Transverse colon (tissue), 4 donors: ENCODE data around the gene ACADM. TPM values are rescaled to one million over a fixed set of nuclear protein-coding genes. Genes with fewer than 3 reads are reported as not detected.
A peak's percentile ranks its signal among the peaks of the same experiment; 100 is the strongest.
"Not testable (repeated sequence)": the region's sequence is repeated elsewhere in the genome, so short reads cannot be mapped to it uniquely, and the experiment has no call there.

Experiments
- DNase-seq: peaks from one replicate; pipeline ENCODE4 v3.0.0-alpha.2; 2019
- H3K27ac ChIP-seq, 4 donors: fragments of 200-600 bp; sonication (generic); 2 replicates each; pipeline ENCODE4 v1.5.1; 2016 to 2018; ENCODE audit warnings: inconsistent platforms in 4 of 4
- H3K27me3 ChIP-seq: fragments of 200-600 bp; sonication (generic); 2 replicates; pipeline ENCODE4 v1.5.1; 2017; ENCODE audit warnings: inconsistent platforms
- H3K36me3 ChIP-seq, 4 donors: fragments of 200-600 bp; sonication (generic); 2 replicates each; pipeline ENCODE4 v1.5.1; 2017 to 2019; ENCODE audit warnings: inconsistent platforms in 4 of 4
- H3K4me1 ChIP-seq, 4 donors: fragments of 200-600 bp; sonication (generic); 2 replicates each; pipeline ENCODE4 v1.5.1; 2017 to 2020; ENCODE audit warnings: inconsistent platforms in 4 of 4
- H3K4me3 ChIP-seq, 4 donors: fragments of 200-600 bp; sonication (generic); 1 replicate in 1 of 4; 2 replicates in 3 of 4; pipeline versions ENCODE4 v1.5.1 to v1.6.1; 2017 to 2019; ENCODE audit warnings: inconsistent platforms in 4 of 4
- H3K9me3 ChIP-seq, 2 donors: fragments of 200-600 bp; sonication (generic); 2 replicates each; pipeline ENCODE4 v1.5.1; 2017 to 2019; ENCODE audit warnings: inconsistent platforms in 2 of 2
- CTCF ChIP-seq, 5 experiments: fragments of 200-600 bp in 3 of 5; fragments of 450-650 bp in 2 of 5; sonication (generic) in 3 of 5; IDR thresholded peaks; 1 replicate in 2 of 5; 2 replicates in 3 of 5; pipeline ENCODE4 v1.5.1; 2016 to 2017; ENCODE audit warnings: antibody characterized with exemption in 5 of 5, inconsistent platforms in 3 of 5, mild to moderate bottlenecking in 2 of 5, moderate library complexity in 1 of 5
- EP300 ChIP-seq: sonication (generic); formaldehyde crosslinking; IDR thresholded peaks from one replicate; pipeline ENCODE4 v1.6.1; 2017; ENCODE audit warnings: antibody characterized with exemption, low read depth
- POLR2A ChIP-seq: fragments of 450-650 bp; IDR thresholded peaks from one replicate; pipeline ENCODE4 v1.6.1; 2016; ENCODE audit warnings: antibody characterized with exemption, mild to moderate bottlenecking, moderate library complexity
- POLR2AphosphoS5 ChIP-seq, 3 donors: sonication (generic); formaldehyde crosslinking; IDR thresholded peaks; one replicate each; pipeline ENCODE4 v1.6.1; 2016; ENCODE audit warnings: antibody characterized with exemption in 3 of 3
- WGBS, 2 donors: methylation state at CpG; one replicate each; pipeline ENCODE4 v1.1.5; 2018; ENCODE audit warnings: low coverage in 1 of 2; 5-methylcytosine and 5-hydroxymethylcytosine counted together
- in situ Hi-C, 4 donors: fragments of 200-750 bp; cut with MboI; loops; one replicate each; pipeline versions ENCODE4 v1.15.0 to v1.15.1; 2017; ENCODE audit warnings: low sequenced_read_pairs in 3 of 4, low pct_ligation_motif_present in 1 of 4, low pct_unique_long_range_greater_than_20kb in 1 of 4
- intact Hi-C: fragments of 100-400 bp; cut with DNase I; formaldehyde crosslinking; loops from one replicate; pipeline ENCODE4 v1.15.1; 2023; ENCODE audit warnings: low total_unique reads
- total RNA-seq, 4 donors: library from RNA; depleted of rRNA; stranded (reverse); fragments of >200 nt; gene quantifications; one replicate each; pipeline ENCODE4 v1.1.0, GENCODE V29; 2016

Gene ACADM
- 100 to 1,000 TPM in 2 of 4 donors, 10 to 100 TPM in 2; 34.4 to 138 (median 91.5) TPM for total RNA-seq

- 0% methylated on average over 6 to 26 of the region's 48 CpGs for WGBS, 2 donors
- TF ChIP-seq CTCF (IDR thresholded peaks at IDR 0.05), result no peak
- TF ChIP-seq POLR2A, result peak; percentile 85
- peak; percentile 87 to 94 (median 91) for TF ChIP-seq POLR2AphosphoS5 (IDR thresholded peaks at IDR 0.05)
- TF ChIP-seq EP300, result no peak
- intact Hi-C loops (no loop called here), in situ Hi-C loops (loop anchor here in 1 of 4 donors (10.0 kb wide), 1 partner anchor 60 kb away; the partner anchor contains the start of gene RABGGTB)
- H3K4me1 ChIP-seq, result peaks cover 0 to 32% (median 6%) of the 10 kb centered on the region in 4 donors
- H3K36me3 ChIP-seq, result no peaks in the 10 kb centered on the region
- H3K27ac ChIP-seq, result peak within 1 kb of the TSS; percentile 89 to 93 (median 90)
- peak; percentile 91 for DNase-seq
- no peaks in the 10 kb centered on the region for H3K27me3 ChIP-seq
- H3K4me3 ChIP-seq, result peak within 1 kb of the TSS; percentile 51 to 65 (median 60)
- H3K9me3 ChIP-seq, result no peaks in the 10 kb centered on the region
Measured at GRCh38 chr1:75724472-75725022, at the start of gene ACADM. Gene ACADM, plus strand, starts transcription at chr1:75724709. Its CDS starts 79 bp downstream, at chr1:75724788.

DNA sequence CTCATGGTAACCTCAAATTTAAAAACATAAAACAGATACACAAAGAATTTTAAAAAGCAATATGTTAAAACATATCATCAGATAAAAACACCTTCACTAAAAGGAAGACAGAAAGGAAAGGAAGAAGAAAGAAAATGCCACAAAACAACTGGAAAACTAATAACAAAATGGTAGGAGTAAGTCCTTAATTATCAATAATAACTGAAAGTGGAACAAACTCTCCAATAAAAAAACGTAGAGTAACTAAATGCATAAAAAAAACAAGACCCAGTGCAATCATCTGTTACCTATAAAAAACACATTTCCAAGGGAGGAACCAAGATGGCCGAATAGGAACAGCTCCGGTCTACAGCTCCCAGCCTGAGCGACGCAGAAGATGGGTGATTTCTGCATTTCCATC lies 47.1 kb upstream of the ACADM start:
- Histone ChIP-seq H3K9me3 (no peaks in the 10 kb centered on the region), H3K27me3 (no peaks in the 10 kb centered on the region), H3K27ac (no peak overlapping the region), H3K36me3 (no peaks in the 10 kb centered on the region), H3K4me3 (no peak overlapping the region), H3K4me1 (no peaks in the 10 kb centered on the region)
- 77 to 79% methylated on average over 4 to 5 of the region's 5 CpGs for WGBS, 2 donors
- TF ChIP-seq POLR2AphosphoS5 (IDR thresholded peaks at IDR 0.05), result no peak
- TF ChIP-seq CTCF (IDR thresholded peaks at IDR 0.05), result no peak
- in situ Hi-C loops (no loop called here), intact Hi-C loops (no loop called here)
- DNase-seq, result no peak

DNA sequence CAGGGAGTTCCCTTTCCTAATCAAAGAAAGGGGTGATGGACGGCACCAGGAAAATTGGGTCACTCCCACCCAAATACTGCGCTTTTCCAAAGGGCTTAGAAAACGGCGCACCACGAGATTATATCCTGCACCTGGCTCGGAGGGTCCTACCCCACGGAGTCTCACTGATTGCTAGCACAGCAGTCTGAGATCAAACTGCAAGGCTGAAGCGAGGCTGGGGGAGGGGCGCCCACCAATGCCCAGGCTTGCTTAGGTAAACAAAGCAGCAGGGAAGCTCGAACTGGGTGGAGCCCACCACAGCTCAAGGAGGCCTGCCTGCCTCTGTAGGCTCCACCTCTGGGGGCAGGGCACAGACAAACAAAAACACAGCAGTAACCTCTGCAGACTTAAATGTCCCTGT lies 46.5 kb upstream of the ACADM start:
- H3K4me1 ChIP-seq, DNase-seq, H3K9me3 ChIP-seq, H3K27ac ChIP-seq, in situ Hi-C loops, H3K27me3 ChIP-seq, H3K4me3 ChIP-seq, H3K36me3 ChIP-seq, intact Hi-C loops: not testable (repeated sequence)
- 69% methylated on average over 10 of the region's 10 CpGs; no CpG with 5 or more reads in 1 of the 2 donors for WGBS, 2 donors

- no peaks in the 10 kb centered on the region for H3K4me1 ChIP-seq
- no peaks in the 10 kb centered on the region for H3K27me3 ChIP-seq
- no peak for DNase-seq
- no peaks in the 10 kb centered on the region for H3K36me3 ChIP-seq
- H3K9me3 ChIP-seq, result no peaks in the 10 kb centered on the region
- H3K4me3 ChIP-seq, result no peak overlapping the region
- TF ChIP-seq POLR2A (no peak), POLR2AphosphoS5 (IDR thresholded peaks at IDR 0.05) (no peak), CTCF (IDR thresholded peaks at IDR 0.05) (no peak), EP300 (no peak)
- no peak overlapping the region for H3K27ac ChIP-seq
- intact Hi-C loops (no loop called here), in situ Hi-C loops (no loop called here)
Measured at GRCh38 chr1:75690547-75690946, 34.0 kb upstream of the ACADM start.

GRCh38 chr1:75693551-75693950 lies 31.0 kb upstream of the ACADM start:
- Histone ChIP-seq H3K4me1 (no peaks in the 10 kb centered on the region), H3K9me3 (no peaks in the 10 kb centered on the region), H3K4me3 (no peak overlapping the region), H3K36me3 (no peaks in the 10 kb centered on the region), H3K27me3 (no peaks in the 10 kb centered on the region), H3K27ac (no peak overlapping the region)
- intact Hi-C loops (no loop called here), in situ Hi-C loops (no loop called here)
- WGBS, 2 donors, result 50 to 90% methylated on average over 2 to 3 of the region's 3 CpGs
- no peak for DNase-seq
- TF ChIP-seq POLR2AphosphoS5 (IDR thresholded peaks at IDR 0.05) (no peak), EP300 (no peak), POLR2A (no peak), CTCF (IDR thresholded peaks at IDR 0.05) (no peak)
